ENCODE data around the gene MCF2L2. TPM values are rescaled to one million over a fixed set of nuclear protein-coding genes. Genes with fewer than 3 reads are reported as not detected.

MCF2L2 gene
- total and polyA plus RNA-seq, 9 of the 15 experiments (the other 6 are each of a cell fraction or from before 2014, with no cell fraction given), result 0.56 to 4.2 (median 3.0) TPM

GRCh38 chr3:183410280-183410679, 18.1 kb downstream of the MCF2L2 start (continued):
- TF ChIP-seq CCAR2 (IDR thresholded peaks at IDR 0.05; ENCODE audit: low read depth, low read length) (no peak), SMARCE1 (IDR thresholded peaks at IDR 0.05) (peak; percentile 95), RFX7 (CRISPR knock-in tag; IDR thresholded peaks at IDR 0.05) (no peak), MCM2 (IDR thresholded peaks at IDR 0.05; ENCODE audit: low read depth) (no peak), ZNF445 (CRISPR knock-in tag; IDR thresholded peaks at IDR 0.05; ENCODE audit: low read depth) (no peak), ZNF695 (CRISPR knock-in tag; IDR thresholded peaks at IDR 0.05) (no peak), NCOA1 (IDR thresholded peaks at IDR 0.05; ENCODE audit: low read depth) (no peak), RB1 (IDR thresholded peaks at IDR 0.05; ENCODE audit: low read depth) (no peak; the same call in 1 of the 2 replicates), FOXA3 (CRISPR knock-in tag; conservative IDR thresholded peaks at IDR 0.05 in 1 of 2, IDR thresholded peaks at IDR 0.05 in 1 of 2) (no peak), ATF3 (IDR thresholded peaks at IDR 0.05) (peak; percentile 93), ATF3 (CRISPR knock-in tag; conservative IDR thresholded peaks at IDR 0.05) (peak; percentile 79; the same call in 1 of the 2 replicates), ZKSCAN8 (CRISPR knock-in tag; IDR thresholded peaks at IDR 0.05) (no peak), SMARCA4 (IDR thresholded peaks at IDR 0.05) (peak; percentile 97), TRIM25 (IDR thresholded peaks at IDR 0.05; ENCODE audit: borderline replicate concordance) (no peak), MTA3 (IDR thresholded peaks at IDR 0.05; ENCODE audit: borderline replicate concordance) (peak; percentile 59; the same call in 1 of the 2 replicates), NR2F6 (CRISPR knock-in tag; IDR thresholded peaks at IDR 0.05) (no peak), ELK3 (CRISPR knock-in tag; IDR thresholded peaks at IDR 0.05) (no peak), CBFA2T2 (conservative IDR thresholded peaks at IDR 0.05) (peak; percentile 72), SMAD2 (IDR thresholded peaks at IDR 0.05; ENCODE audit: low read depth, low read length) (no peak), SREBF1 (IDR thresholded peaks at IDR 0.05; ENCODE audit: borderline replicate concordance, low read depth, low read length) (no peak), ZNF592 (IDR thresholded peaks at IDR 0.05) (peak; percentile 31; the same call in 1 of the 2 replicates)
